Colonic mucosa (tissue), 4 donors: ENCODE measurements around the gene BDH1. TPM values are rescaled to one million over a fixed set of nuclear protein-coding genes. Genes with fewer than 3 reads are reported as not detected.

ENCODE experiments used
- DNase-seq: peaks from one replicate; pipeline ENCODE4 v3.0.0-alpha.2; 2020
- H3K27ac ChIP-seq: fragments of 200-600 bp; one replicate; pipeline ENCODE4 v1.8.0; 2021
- H3K27me3 ChIP-seq: fragments of 200-600 bp; one replicate; pipeline ENCODE4 v1.8.0; 2021
- H3K36me3 ChIP-seq: fragments of 200-600 bp; one replicate; pipeline ENCODE4 v1.8.0; 2021
- H3K4me1 ChIP-seq: fragments of 200-600 bp; one replicate; pipeline ENCODE4 v1.8.0; 2021; ENCODE audit warnings: mild to moderate bottlenecking
- H3K4me3 ChIP-seq: fragments of 200-600 bp; one replicate; pipeline ENCODE4 v1.8.0; 2021
- H3K9ac ChIP-seq, 2 donors: one replicate each; pipeline ENCODE4 v1.7.0; 2013; ENCODE audit warnings: control low read depth in 2 of 2, low read depth in 2 of 2, low read length in 2 of 2
- H3K9me3 ChIP-seq: fragments of 200-600 bp; one replicate; pipeline ENCODE4 v1.8.0; 2021
- intact Hi-C: fragments of 100-400 bp; cut with DNase I; formaldehyde crosslinking; loops from one replicate; pipeline ENCODE4 v1.14.1; 2022
- total RNA-seq, 2 donors: library from RNA; stranded (reverse); fragmentation: NEBNext Ultra II Directional in 1 of 2; extraction: Animal tissue kit (Norgen Biotek cat#: 25700) in 1 of 2; gene quantifications; one replicate each; pipeline ENCODE4 v1.2.1, GENCODE V29; 2021
- TF ChIP-seq, protein P1 (sequence below): fragments of 200-600 bp; IDR thresholded peaks from one replicate; pipeline ENCODE4 v1.8.0; 2022; ENCODE audit warnings: antibody characterized with exemption, mild to moderate bottlenecking
- donor health status: healthy.
- donor health status: DM: no; HTN: no; CAD: no.
- donor health status: DM: no; HTN: no; CAD: no.

Gene BDH1
- total RNA-seq, 2 donors from 2014 or later = 154 to 180 TPM

DNA sequence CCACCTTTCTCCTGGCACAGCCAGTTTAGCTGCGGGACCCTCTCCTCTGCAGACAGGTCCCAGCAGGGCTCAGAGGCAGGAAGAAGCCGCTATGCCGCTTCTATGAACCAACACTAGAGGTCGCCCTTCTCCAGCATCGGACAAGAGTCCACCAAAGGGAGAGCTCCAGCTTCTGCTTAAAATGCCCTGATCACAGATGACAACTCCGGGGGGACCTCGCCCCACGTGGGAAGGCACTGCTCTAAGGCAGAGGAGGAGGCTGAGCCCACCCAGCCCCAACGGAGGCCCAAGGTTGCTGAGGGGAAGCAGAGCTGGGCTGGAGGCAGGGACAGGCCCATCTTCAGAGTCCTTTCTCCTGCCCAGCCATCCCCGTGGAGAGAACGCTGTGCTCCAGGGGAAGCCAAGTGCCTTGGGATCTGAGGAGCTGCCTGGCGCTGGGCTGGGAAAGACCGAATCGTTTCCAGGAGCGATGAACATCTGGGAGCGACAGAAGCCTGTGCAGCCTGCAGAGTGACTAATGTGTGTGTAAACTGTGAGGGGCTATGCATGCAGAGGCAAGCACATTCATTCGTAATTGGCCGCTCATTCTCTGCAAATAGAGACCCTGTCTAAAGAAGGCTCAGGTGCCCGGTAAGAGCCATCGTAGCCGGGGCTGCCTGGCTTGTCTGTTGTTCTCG is 43.5 kb upstream of the BDH1 start:
- Histone ChIP-seq H3K4me1 (peaks cover 7% of the 10 kb centered on the region), H3K9ac (peak overlapping the region in 1 of 2 donors; percentile 62), H3K27ac (peak overlapping the region; percentile 71), H3K36me3 (no peaks in the 10 kb centered on the region), H3K27me3 (no peaks in the 10 kb centered on the region), H3K9me3 (no peaks in the 10 kb centered on the region), H3K4me3 (no peak overlapping the region)
- TF ChIP-seq, protein P1, sequence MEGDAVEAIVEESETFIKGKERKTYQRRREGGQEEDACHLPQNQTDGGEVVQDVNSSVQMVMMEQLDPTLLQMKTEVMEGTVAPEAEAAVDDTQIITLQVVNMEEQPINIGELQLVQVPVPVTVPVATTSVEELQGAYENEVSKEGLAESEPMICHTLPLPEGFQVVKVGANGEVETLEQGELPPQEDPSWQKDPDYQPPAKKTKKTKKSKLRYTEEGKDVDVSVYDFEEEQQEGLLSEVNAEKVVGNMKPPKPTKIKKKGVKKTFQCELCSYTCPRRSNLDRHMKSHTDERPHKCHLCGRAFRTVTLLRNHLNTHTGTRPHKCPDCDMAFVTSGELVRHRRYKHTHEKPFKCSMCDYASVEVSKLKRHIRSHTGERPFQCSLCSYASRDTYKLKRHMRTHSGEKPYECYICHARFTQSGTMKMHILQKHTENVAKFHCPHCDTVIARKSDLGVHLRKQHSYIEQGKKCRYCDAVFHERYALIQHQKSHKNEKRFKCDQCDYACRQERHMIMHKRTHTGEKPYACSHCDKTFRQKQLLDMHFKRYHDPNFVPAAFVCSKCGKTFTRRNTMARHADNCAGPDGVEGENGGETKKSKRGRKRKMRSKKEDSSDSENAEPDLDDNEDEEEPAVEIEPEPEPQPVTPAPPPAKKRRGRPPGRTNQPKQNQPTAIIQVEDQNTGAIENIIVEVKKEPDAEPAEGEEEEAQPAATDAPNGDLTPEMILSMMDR = peak; percentile 93
- peak; percentile 87 for DNase-seq
- intact Hi-C loops = no loop called here

DNA sequence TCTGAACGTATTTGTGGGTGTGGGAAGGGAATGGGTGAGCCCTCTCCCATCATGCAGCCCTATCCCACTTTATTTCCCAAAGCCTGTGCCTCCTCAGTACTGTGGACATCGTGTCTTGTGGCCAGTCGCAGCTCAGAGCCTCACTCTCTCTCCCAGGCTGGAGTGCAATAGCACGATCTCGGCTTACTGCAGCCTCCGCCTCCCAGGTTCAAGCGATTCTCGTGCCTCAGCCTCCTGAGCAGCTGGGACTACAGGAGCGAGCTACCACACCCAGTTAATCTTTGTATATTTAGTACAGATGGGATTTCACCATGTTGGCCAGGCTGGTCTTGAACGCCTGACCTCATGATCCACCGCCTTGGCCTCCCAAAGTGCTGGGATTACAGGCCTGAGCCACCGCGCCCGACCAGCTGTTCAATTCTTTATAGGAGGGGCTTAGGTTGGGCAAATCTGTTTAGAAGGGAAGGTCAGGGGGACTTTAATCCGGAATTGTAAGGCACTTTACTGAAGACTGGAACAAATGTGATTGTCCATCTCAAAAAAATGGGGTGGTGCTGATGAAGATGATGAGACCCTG is 42.7 kb upstream of the BDH1 start:
- Histone ChIP-seq H3K4me3 (no peak overlapping the region), H3K4me1 (peaks cover 7% of the 10 kb centered on the region), H3K27ac (peak overlapping the region; percentile 71), H3K36me3 (no peaks in the 10 kb centered on the region), H3K27me3 (no peaks in the 10 kb centered on the region), H3K9ac (peak overlapping the region in 1 of 2 donors; percentile 62), H3K9me3 (no peaks in the 10 kb centered on the region)
- intact Hi-C loops = no loop called here
- TF ChIP-seq, protein P1 = no peak
- no peak for DNase-seq

DNA sequence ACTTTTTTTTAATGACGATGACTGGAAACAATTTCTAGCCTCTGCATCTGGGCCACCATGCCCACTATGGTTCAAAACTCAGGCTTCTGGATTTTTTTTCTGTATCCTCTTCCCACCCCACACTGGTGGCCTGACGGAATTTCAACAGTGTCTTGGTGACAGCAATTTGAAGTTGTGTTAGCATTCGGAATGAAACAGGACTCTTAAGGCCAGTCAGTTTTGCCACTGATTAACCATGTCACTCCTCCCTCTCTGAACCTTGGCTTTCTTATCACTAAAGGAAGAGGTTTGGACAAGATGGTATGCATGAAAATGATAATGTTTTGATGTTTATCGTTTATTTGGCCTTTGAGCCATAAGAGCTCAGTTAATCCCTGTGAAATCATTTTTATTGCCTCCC is 41.6 kb upstream of the BDH1 start:
- no peaks in the 10 kb centered on the region for H3K36me3 ChIP-seq
- intact Hi-C loops = no loop called here
- H3K9me3 ChIP-seq = no peaks in the 10 kb centered on the region
- peak overlapping the region in 1 of 2 donors; percentile 62 for H3K9ac ChIP-seq
- no peak overlapping the region for H3K4me3 ChIP-seq
- DNase-seq = peak; percentile 72
- H3K27me3 ChIP-seq = no peaks in the 10 kb centered on the region
- peak overlapping the region; percentile 71 for H3K27ac ChIP-seq
- peaks cover 7% of the 10 kb centered on the region for H3K4me1 ChIP-seq
- TF ChIP-seq, protein P1 = no peak

DNA sequence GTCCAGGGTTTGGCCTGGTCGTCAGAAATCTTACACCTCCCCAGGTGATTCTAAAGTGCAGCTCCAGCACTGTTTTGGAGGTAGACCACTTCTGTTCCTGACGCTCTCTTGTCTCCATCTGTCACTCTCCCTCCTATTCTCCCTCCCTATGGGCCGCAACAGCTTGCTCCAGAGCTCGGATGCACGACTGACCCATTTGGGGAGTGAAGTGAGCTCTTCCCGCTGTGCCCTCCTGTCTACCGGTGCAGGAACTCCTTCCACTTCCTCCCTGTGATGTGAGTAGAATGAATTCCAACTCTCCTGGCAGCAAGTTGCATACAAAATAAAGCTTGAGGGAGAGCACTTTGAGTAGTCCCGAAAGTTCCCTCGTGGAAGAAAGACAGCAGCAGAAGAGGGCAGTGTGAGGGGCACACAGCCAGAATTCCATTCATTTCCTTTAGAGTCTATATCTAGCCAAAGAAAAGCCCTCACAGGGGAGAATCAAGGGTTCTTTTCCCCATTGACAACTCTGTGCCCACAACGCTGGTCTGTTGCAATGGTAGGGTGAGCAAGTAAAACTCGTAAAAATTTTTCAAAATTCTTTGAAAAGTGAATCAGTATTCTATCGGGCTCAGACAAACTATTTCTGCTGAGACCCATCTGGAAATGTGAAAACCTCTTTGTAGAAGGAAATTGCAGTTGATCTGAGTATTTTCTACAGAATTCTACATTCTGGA is 39.9 kb upstream of the BDH1 start:
- intact Hi-C loops = no loop called here
- Histone ChIP-seq H3K27me3 (no peaks in the 10 kb centered on the region), H3K36me3 (no peaks in the 10 kb centered on the region), H3K9ac (no peak overlapping the region), H3K9me3 (no peaks in the 10 kb centered on the region), H3K27ac (no peak overlapping the region), H3K4me3 (no peak overlapping the region), H3K4me1 (peaks cover 7% of the 10 kb centered on the region)
- TF ChIP-seq, protein P1 = no peak
- no peak for DNase-seq

GRCh38 chr3:197593046-197593380 is 37.2 kb upstream of the BDH1 start:
- intact Hi-C loops = no loop called here
- Histone ChIP-seq H3K4me1 (peaks cover 1% of the 10 kb centered on the region), H3K4me3 (no peak overlapping the region), H3K27ac (no peak overlapping the region), H3K27me3 (no peaks in the 10 kb centered on the region), H3K9me3 (no peaks in the 10 kb centered on the region), H3K36me3 (no peaks in the 10 kb centered on the region), H3K9ac (no peak overlapping the region)
- TF ChIP-seq, protein P1 = no peak
- no peak for DNase-seq
